Ishikawa (cell line): ENCODE data around the gene TMEM106A.
A peak's percentile ranks its signal among the peaks of the same experiment; 100 is the strongest.

ENCODE experiments used
- CEBPB ChIP-seq: IDR thresholded peaks from 2 replicates; pipeline ENCODE4 v1.6.1; 2012
- CREB1 ChIP-seq: IDR thresholded peaks from 2 replicates; pipeline ENCODE4 v1.6.1; 2012; ENCODE audit warnings: low read depth
- EGR1 ChIP-seq: IDR thresholded peaks from 2 replicates; pipeline ENCODE4 v1.6.1; 2012
- EP300 ChIP-seq: IDR thresholded peaks from 2 replicates; pipeline ENCODE4 v1.6.1; 2012; ENCODE audit warnings: borderline replicate concordance
- FOXM1 ChIP-seq: IDR thresholded peaks from 2 replicates; pipeline ENCODE4 v1.6.1; 2012; ENCODE audit warnings: low read depth, borderline replicate concordance
- NFIC ChIP-seq: IDR thresholded peaks from 2 replicates; pipeline ENCODE4 v1.6.1; 2012
- RAD21 ChIP-seq: IDR thresholded peaks from 2 replicates; pipeline ENCODE4 v1.6.1; 2012; ENCODE audit warnings: low read depth
- TAF1 ChIP-seq: IDR thresholded peaks from 2 replicates; pipeline ENCODE4 v1.6.1; 2012; ENCODE audit warnings: low read depth, mild to moderate bottlenecking
- TCF12 ChIP-seq: IDR thresholded peaks from 2 replicates; pipeline ENCODE4 v1.6.1; 2012; ENCODE audit warnings: low read depth
- TEAD4 ChIP-seq: IDR thresholded peaks from 2 replicates; pipeline ENCODE4 v1.6.1; 2012
- YY1 ChIP-seq: IDR thresholded peaks from 2 replicates; pipeline ENCODE4 v1.6.1; 2012; ENCODE audit warnings: low read depth
- ZBTB7A ChIP-seq: IDR thresholded peaks from 2 replicates; pipeline ENCODE4 v1.6.1; 2012; ENCODE audit warnings: low read depth
- TF ChIP-seq, protein P1 (sequence below): IDR thresholded peaks from 2 replicates; pipeline ENCODE4 v1.6.1; 2012
- TF ChIP-seq, protein P2 (sequence below): IDR thresholded peaks from 2 replicates; pipeline ENCODE4 v1.6.1; 2012; ENCODE audit warnings: low read depth, mild to moderate bottlenecking
- TF ChIP-seq, protein P3 (sequence below): IDR thresholded peaks from 2 replicates; pipeline ENCODE4 v1.6.1; 2012

TMEM106A gene, protein sequence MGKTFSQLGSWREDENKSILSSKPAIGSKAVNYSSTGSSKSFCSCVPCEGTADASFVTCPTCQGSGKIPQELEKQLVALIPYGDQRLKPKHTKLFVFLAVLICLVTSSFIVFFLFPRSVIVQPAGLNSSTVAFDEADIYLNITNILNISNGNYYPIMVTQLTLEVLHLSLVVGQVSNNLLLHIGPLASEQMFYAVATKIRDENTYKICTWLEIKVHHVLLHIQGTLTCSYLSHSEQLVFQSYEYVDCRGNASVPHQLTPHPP

DNA sequence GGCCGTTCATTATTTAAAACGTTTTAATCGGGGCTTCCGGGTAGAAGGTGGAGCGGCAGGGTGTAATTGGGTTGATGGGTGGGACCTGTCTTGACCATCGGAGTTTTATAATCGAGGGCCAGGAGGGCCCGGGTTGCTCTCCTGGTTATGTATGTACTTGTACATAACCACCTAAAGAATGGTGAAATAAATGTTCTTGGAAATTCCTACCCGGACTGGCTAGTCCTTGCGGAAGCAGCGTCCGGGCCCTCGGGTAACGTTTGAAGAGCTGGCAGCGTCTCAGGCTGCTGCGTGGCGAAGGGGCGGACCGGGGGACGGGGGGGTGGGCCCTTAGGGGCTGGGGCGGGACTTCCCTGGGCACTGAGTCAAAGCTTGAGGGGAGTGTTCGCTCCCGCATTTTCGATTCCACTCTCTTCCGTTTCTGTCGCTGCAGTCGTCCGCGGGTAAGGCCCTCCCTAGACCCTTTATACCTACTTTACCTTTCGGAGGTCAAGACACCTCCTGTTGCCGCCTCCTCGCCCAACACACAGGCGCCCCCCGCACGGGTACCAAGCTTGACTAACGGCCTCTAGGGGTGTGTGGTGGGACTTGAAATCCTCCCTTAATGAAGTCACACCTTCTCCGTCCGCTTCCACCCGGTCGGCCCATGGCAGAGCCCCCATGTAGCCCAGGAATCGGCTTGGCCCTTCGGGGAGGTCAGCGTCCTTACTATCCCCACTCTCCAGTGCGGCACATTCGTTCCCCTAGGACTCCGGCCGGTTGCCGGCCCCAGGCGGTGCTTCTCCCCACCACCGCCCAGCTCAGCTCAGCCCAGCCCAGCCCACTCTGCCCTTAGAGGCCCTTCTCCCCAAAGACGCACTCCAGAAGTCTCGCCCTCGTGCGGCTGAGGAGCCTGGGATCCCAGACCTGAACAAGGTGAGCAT, at the start of gene TMEM106A:
Gene TMEM106A (plus strand): TSS at position 396 of the 923 bp plus-strand sequence. CDS start 1,167 bp downstream, outside the sequence.
- TF ChIP-seq, protein P1, sequence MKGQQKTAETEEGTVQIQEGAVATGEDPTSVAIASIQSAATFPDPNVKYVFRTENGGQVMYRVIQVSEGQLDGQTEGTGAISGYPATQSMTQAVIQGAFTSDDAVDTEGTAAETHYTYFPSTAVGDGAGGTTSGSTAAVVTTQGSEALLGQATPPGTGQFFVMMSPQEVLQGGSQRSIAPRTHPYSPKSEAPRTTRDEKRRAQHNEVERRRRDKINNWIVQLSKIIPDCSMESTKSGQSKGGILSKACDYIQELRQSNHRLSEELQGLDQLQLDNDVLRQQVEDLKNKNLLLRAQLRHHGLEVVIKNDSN, result no peak
- no peak for TF ChIP-seq RAD21
- TF ChIP-seq TCF12, result 0 out of 2 replicates have a peak, but pooled peaks have one; percentile 10
- peak; percentile 60; the same call in 1 of the 2 replicates for TF ChIP-seq TAF1
- no peak for TF ChIP-seq YY1
- TF ChIP-seq, protein P2, sequence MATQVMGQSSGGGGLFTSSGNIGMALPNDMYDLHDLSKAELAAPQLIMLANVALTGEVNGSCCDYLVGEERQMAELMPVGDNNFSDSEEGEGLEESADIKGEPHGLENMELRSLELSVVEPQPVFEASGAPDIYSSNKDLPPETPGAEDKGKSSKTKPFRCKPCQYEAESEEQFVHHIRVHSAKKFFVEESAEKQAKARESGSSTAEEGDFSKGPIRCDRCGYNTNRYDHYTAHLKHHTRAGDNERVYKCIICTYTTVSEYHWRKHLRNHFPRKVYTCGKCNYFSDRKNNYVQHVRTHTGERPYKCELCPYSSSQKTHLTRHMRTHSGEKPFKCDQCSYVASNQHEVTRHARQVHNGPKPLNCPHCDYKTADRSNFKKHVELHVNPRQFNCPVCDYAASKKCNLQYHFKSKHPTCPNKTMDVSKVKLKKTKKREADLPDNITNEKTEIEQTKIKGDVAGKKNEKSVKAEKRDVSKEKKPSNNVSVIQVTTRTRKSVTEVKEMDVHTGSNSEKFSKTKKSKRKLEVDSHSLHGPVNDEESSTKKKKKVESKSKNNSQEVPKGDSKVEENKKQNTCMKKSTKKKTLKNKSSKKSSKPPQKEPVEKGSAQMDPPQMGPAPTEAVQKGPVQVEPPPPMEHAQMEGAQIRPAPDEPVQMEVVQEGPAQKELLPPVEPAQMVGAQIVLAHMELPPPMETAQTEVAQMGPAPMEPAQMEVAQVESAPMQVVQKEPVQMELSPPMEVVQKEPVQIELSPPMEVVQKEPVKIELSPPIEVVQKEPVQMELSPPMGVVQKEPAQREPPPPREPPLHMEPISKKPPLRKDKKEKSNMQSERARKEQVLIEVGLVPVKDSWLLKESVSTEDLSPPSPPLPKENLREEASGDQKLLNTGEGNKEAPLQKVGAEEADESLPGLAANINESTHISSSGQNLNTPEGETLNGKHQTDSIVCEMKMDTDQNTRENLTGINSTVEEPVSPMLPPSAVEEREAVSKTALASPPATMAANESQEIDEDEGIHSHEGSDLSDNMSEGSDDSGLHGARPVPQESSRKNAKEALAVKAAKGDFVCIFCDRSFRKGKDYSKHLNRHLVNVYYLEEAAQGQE, result no peak
- TF ChIP-seq EGR1, result no peak
- TF ChIP-seq ZBTB7A, result no peak; the same call in 1 of the 2 replicates
- TF ChIP-seq NFIC, result peak; percentile 17

DNA sequence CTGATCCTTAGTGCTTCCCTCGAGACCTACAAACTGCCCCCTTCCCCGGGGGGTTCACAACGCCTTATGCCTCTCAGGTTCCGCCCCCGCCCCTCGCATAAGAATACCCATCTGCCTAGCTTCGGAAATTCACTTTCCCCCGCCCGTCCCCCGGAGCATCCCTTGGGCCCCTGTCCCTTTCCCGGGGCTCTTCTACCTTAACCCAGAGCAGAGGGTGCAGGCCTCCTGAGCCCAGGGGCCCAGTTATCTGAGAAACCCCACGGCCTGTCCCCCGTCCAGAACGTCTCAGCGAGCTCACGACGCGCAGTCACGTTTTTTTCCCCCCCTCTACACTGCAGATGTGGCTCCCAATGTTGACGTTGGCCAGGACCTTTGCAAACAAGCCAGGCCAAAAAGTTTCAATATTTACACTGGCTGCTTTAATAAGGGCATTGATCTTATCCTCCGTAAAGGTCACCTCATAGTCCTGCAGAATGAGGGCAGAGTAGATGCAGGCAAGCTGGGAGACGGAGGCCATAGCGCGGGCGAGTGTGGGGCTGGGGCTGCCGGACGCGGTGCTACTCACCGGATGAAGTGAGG, 42.0 kb upstream of the TMEM106A start:
- TF ChIP-seq FOXM1 (no peak), ZBTB7A (peak; percentile 47; the same call in 1 of the 2 replicates)

DNA sequence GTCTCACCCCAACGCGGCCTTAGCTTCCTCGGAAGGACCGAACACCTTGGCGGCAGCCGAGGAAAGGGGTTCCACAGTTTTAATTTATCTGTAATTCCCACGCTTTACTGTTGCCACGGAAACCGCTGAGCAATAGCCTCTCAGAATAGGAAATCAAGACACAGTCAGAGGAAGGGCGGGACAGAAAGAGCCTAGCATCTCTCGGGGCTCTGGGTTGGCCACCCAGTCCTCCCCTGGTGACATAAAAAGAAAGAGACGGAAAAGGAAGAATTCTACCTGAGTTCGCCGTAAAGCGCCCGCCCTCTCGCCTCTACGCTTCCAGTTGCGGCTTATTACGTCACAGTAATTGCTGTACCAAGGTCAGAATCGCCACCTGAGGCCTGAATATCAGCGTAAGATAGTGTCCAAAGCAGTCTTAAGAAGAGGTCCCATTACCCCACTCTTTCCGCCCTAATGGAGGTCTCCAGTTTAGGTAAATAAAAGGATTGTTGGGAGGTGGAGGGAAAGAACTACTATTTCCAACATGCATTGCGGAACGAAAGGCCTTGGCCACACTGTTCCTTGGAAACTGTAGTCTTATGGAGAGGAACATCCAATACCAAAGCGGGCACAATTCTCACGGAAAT, 41.4 kb upstream of the TMEM106A start:
- TF ChIP-seq FOXM1 (no peak), CREB1 (peak; percentile 97), TAF1 (no peak; the same call in 1 of the 2 replicates), YY1 (no peak), CEBPB (no peak), TCF12 (no peak), EGR1 (no peak), ZBTB7A (0 out of 2 replicates have a peak, but pooled peaks have one; percentile 33), NFIC (no peak), RAD21 (no peak), EP300 (no peak), TEAD4 (no peak)
- TF ChIP-seq, protein P3, sequence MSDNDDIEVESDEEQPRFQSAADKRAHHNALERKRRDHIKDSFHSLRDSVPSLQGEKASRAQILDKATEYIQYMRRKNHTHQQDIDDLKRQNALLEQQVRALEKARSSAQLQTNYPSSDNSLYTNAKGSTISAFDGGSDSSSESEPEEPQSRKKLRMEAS, result no peak; the same call in none of the 2 replicates
- TF ChIP-seq, protein P2, result no peak
- TF ChIP-seq, protein P1, result no peak

DNA sequence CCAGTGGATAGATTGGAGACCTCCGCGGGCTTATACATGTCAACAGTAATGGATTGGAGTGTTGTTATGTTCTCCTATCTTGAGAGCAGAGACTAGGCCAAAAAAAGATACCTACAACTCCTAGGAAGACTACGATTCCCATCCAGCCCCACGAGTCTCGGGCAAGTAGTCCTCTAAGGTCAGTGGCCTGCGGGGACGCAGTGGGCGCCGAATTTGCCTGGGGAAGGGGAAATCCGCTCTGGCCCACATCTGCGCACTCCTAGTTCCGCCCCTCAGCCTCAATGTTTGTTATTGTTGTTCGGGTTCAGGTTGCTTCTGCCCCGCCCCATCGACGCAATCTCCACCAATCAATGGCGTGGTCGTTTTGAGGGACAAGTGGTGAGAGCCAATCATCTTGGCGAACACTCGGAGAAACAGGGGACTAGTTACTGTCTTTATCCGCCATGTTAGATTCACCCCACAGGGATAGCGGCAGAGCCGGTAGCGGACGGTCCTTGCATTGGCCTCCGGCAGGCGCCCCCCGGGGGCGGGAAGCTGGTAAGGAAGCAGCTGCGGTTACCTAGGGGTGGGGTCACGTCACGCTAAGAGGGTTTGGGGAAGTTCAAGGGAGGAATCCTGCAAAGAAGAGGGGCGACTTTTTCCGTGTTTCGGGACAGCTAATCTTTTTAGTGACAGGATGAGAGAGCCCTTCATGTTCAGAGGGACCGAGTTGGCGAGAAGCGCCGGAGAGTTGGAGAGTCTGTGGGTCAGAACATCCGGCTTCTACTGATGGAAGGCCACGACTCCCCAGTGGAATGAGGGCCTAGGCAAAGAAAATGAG, 40.7 kb upstream of the TMEM106A start, which contains the start of gene NBR1:
Gene NBR1 (plus strand): TSS at position 449 of the 820 bp plus-strand sequence. CDS start 4,586 bp downstream, outside the sequence.
- no peak; the same call in 1 of the 2 replicates for TF ChIP-seq EP300
- no peak for TF ChIP-seq FOXM1
- TF ChIP-seq TCF12, result no peak; the same call in 1 of the 2 replicates
- TF ChIP-seq ZBTB7A, result peak; percentile 48; the same call in 1 of the 2 replicates
- TF ChIP-seq EGR1, result no peak
- no peak; the same call in 1 of the 2 replicates for TF ChIP-seq TEAD4
- TF ChIP-seq TAF1, result peak; percentile 58; the same call in 1 of the 2 replicates
- TF ChIP-seq, protein P1, result no peak
- TF ChIP-seq YY1, result peak; percentile 87
- TF ChIP-seq, protein P3, result peak; percentile 10; the same call in 1 of the 2 replicates
- TF ChIP-seq CEBPB, result no peak
